NT2/D1 (cell line): ENCODE measurements around the gene SPRED1.

Experiments
- DNase-seq: peaks from one replicate; pipeline ENCODE4 v3.0.0-alpha.2; 2011; ENCODE audit warnings: low read depth, low spot score
- H3K27me3 ChIP-seq: 2 replicates; pipeline ENCODE4 v1.6.0; 2011; ENCODE audit warnings: mild to moderate bottlenecking; ENCODE audit not compliant: insufficient read length, insufficient read depth
- H3K36me3 ChIP-seq: 2 replicates; pipeline ENCODE4 v1.6.1; 2011; ENCODE audit warnings: mild to moderate bottlenecking, low read length, mixed read lengths; ENCODE audit not compliant: insufficient read depth, insufficient read length
- H3K4me1 ChIP-seq: 2 replicates; pipeline ENCODE4 v1.5.1; 2011; ENCODE audit not compliant: insufficient read depth, insufficient read length
- H3K4me3 ChIP-seq: 2 replicates; pipeline ENCODE4 v1.5.1; 2011; ENCODE audit warnings: low read depth; ENCODE audit not compliant: insufficient read length
- H3K9ac ChIP-seq: 2 replicates; pipeline ENCODE4 v1.6.0; 2011; ENCODE audit warnings: low read depth; ENCODE audit not compliant: insufficient read length
- H3K9me3 ChIP-seq: 2 replicates; pipeline ENCODE4 v1.5.1; 2011; ENCODE audit warnings: mild to moderate bottlenecking, low read length; ENCODE audit not compliant: insufficient read depth
- SUZ12 ChIP-seq: IDR thresholded peaks from 2 replicates; pipeline ENCODE4 v1.6.1; 2011; ENCODE audit not compliant: insufficient read length, insufficient read depth; ENCODE audit errors: extremely low read depth
- YY1 ChIP-seq: IDR thresholded peaks from 2 replicates; pipeline ENCODE4 v1.6.1; 2011; ENCODE audit not compliant: insufficient read length, insufficient read depth
- ZNF274 ChIP-seq: IDR thresholded peaks from 2 replicates; pipeline ENCODE4 v1.6.1; 2011; ENCODE audit warnings: mild to moderate bottlenecking, low read depth, low read length

The SPRED1 gene

DNA sequence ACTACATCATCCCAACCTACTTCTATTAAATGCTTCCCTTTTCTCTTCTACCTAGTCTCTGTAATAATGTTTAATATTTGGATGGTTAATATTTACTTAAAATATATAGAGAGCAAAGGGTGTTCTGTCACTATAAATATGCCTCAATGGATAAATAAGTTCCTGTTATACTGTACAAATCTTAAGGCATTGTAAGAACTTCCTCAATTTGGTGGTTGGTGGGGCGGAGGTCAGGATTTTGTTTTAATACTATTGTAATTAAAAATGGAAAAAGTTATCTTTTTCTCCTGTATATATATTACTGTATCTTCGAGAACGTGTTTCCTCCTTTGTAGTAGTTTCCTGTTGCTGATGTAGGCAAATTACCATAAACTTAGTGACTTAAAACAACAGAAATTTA lies 41.5 kb downstream of the SPRED1 start:
- H3K4me1 ChIP-seq, result no peaks in the 10 kb centered on the region
- H3K4me3 ChIP-seq, result no peak overlapping the region
- H3K9ac ChIP-seq, result no peak overlapping the region
- TF ChIP-seq SUZ12 (no peak), YY1 (no peak), ZNF274 (no peak)
- DNase-seq, result no peak
- H3K9me3 ChIP-seq, result peaks cover 16% of the 10 kb centered on the region
- H3K27me3 ChIP-seq, result no peaks in the 10 kb centered on the region
- peaks cover 3% of the 10 kb centered on the region for H3K36me3 ChIP-seq

DNA sequence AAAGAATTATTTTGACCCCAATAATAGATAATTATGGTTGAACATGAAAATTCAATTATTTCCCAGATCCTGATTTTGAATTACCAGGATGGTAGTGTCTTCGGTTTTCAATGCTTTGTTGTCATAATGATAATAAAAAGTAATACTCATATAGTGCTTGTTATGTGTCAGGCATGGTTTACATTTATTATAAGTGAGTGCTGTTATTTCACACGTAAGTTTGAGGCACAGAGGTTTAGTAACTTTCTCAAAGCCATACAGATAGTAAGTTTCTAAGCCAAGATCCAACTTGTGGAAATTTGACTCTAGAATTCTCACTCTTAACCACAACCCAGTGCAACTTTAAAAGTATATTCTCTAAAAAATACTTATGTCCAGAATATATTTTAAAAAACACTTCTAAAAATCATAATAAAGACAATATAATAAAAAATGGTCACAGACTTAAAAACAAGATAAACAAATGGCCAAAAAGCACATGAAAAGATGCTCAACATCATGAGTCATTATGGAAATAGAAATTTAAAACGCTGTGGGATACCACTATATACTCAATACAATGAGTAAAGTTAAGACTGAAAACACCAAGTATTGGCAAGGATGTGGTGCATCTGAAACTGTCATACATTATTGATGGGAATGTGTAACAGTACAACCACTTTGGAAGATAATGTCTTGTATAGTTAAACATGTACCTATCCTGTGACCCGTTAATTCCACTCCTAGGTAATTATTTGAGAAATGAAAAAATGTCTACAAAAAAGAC lies 45.2 kb downstream of the SPRED1 start:
- no peak overlapping the region for H3K9ac ChIP-seq
- no peak for DNase-seq
- H3K27me3 ChIP-seq, result no peaks in the 10 kb centered on the region
- no peak overlapping the region for H3K4me3 ChIP-seq
- H3K36me3 ChIP-seq, result peaks cover 9% of the 10 kb centered on the region
- H3K4me1 ChIP-seq, result no peaks in the 10 kb centered on the region
- no peak for TF ChIP-seq SUZ12
- TF ChIP-seq ZNF274, result no peak
- TF ChIP-seq YY1, result no peak
- no peaks in the 10 kb centered on the region for H3K9me3 ChIP-seq

DNA sequence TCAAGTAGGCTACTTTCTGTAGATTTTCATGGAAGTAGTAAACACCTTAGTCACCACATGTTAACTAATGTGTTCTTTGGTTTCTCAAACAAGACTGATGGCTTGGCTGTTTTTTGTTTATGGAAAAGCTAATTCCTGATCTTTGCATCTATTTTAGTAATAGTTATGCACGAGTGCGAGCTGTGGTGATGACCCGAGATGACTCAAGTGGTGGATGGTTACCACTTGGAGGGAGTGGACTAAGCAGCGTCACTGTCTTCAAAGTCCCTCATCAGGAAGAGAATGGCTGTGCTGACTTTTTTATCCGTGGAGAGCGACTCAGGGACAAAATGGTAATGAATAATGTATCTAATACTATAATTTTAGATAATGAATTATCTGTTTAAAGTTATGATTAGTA lies 46.6 kb downstream of the SPRED1 start:
- DNase-seq, result no peak
- Histone ChIP-seq H3K9me3 (no peaks in the 10 kb centered on the region), H3K36me3 (peaks cover 9% of the 10 kb centered on the region), H3K4me3 (no peak overlapping the region), H3K27me3 (no peaks in the 10 kb centered on the region), H3K9ac (no peak overlapping the region), H3K4me1 (no peaks in the 10 kb centered on the region)
- TF ChIP-seq ZNF274, result no peak
- no peak for TF ChIP-seq SUZ12
- no peak for TF ChIP-seq YY1

DNA sequence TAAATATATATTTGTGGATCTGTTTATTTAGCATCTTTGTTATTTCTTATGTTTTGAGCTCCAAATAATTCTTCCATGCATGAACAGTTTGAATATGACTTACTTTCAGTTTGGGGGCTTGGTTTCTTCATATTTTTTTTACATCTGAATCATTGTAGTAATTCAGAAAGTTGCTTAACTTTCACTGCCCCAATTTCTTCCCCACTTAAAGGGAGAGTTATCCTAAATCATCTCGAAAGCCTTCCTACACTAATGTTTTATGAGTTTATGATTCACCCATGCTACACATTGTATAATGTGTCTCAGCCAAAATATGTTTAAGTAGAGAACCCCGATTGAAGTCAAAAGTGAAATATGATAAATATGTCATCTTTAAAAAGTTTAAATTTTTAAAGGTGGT lies 47.8 kb downstream of the SPRED1 start:
- no peak overlapping the region for H3K9ac ChIP-seq
- TF ChIP-seq YY1 (no peak), SUZ12 (no peak), ZNF274 (no peak)
- no peak overlapping the region for H3K4me3 ChIP-seq
- H3K27me3 ChIP-seq, result no peaks in the 10 kb centered on the region
- H3K36me3 ChIP-seq, result peaks cover 9% of the 10 kb centered on the region
- H3K4me1 ChIP-seq, result no peaks in the 10 kb centered on the region
- H3K9me3 ChIP-seq, result no peaks in the 10 kb centered on the region
- no peak for DNase-seq

DNA sequence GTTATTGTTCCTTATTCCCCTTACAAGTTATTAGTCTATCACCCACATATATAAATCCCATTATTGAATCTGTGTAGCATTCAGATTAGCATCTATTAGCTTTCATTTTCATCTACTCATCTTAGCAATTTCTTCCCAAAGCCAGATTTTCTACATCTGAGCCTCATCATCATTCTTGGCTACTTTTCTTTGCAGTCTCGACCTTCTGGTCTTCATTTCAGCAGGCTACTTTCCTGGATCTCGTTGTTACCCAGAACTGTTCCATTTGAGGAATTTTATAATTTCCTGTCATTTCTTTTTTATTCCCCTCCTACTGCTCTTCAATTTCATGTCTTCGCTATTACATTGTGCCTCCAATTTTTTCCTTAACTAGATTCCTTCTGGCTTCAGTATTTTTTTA lies 51.8 kb downstream of the SPRED1 start:
- Histone ChIP-seq H3K4me3 (no peak overlapping the region), H3K27me3 (no peaks in the 10 kb centered on the region), H3K4me1 (no peaks in the 10 kb centered on the region), H3K9me3 (no peaks in the 10 kb centered on the region), H3K36me3 (peaks cover 6% of the 10 kb centered on the region), H3K9ac (no peak overlapping the region)
- no peak for DNase-seq
- TF ChIP-seq ZNF274, result no peak
- no peak for TF ChIP-seq YY1
- no peak for TF ChIP-seq SUZ12

DNA sequence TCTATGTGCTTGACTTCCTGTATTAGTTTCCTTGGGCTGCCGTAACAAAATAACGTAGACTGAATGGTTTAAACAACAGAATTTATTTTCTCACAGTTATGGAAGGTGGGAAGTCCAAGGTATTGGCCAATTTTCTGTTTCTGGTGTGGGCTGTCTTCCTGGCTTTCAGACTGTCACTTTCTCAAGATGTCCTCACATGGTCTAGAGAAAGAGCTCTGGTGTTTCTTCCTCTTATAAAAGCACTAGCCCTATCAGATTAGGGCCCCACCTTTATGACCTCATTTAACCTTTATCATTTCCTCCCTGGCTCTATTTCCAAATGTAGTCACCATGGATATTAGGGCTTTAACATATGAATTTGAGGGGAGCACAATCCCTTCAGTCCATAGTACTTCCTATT lies 54.6 kb downstream of the SPRED1 start:
- Histone ChIP-seq H3K4me1 (no peaks in the 10 kb centered on the region), H3K9ac (no peak overlapping the region), H3K4me3 (no peak overlapping the region), H3K27me3 (no peaks in the 10 kb centered on the region), H3K36me3 (no peaks in the 10 kb centered on the region), H3K9me3 (no peaks in the 10 kb centered on the region)
- no peak for TF ChIP-seq SUZ12
- no peak for TF ChIP-seq ZNF274
- TF ChIP-seq YY1, result no peak
- no peak for DNase-seq

DNA sequence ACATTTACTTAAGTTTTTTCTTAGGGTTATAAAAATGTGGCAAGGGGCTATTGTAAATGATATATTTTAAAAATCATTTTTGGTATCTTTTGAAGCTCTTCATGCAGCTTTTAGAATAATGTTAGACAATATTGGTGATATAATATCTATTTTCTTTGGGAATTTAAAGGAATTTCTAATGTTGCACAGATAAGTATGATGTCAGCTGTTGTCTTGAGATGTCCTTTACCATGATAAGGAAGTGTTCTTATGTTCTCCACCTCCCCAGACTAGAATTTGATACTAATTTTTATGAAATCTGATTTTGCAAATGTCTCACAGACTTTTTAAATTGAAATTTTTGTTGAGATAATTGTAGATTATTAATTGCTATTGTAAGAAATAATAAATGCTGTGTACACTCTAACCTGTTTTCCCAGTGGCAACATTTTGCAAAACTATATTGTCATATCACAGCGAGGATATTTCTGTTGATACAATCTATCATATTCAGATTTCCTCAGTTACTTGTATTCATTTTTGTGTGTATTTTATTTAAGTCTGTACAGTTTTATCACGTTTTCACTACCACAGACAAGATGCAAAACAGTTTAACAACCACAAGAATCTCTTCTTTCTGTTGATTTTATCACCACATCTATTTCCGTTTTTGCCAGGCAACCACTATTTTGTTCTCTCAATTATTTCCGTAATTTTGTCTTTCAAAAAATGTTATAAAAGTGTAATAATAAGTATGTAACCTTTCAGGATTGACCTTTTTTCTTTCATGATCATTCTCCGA lies 55.4 kb downstream of the SPRED1 start:
- Histone ChIP-seq H3K4me1 (no peaks in the 10 kb centered on the region), H3K36me3 (no peaks in the 10 kb centered on the region), H3K9me3 (no peaks in the 10 kb centered on the region), H3K9ac (no peak overlapping the region), H3K4me3 (no peak overlapping the region), H3K27me3 (no peaks in the 10 kb centered on the region)
- no peak for DNase-seq
- no peak for TF ChIP-seq YY1
- TF ChIP-seq ZNF274, result no peak
- no peak for TF ChIP-seq SUZ12
